ENCODE results near the gene PRKCQ. TPM values are rescaled to one million over a fixed set of nuclear protein-coding genes. Genes with fewer than 3 reads are reported as not detected.

PRKCQ gene
- total RNA-seq, 6 experiments from 2014 or later: not detected

DNA sequence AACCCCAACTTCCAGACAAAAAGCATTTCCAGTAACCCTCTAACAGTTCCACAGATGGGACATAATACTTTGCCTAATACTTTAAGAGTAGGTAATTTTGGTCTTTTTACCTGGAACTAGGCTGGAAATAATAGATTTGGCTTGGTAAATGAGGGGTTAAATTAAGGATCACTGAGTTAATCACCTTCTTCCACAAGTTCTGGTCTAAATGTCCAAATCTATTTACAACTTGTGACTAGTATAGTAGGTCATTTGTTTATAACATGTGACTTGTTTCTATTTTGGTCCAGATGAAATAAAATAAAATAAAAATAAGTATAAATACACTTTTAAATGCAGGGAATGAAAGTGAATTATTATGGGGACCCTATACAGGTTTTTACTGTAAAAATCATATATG is 80.1 kb downstream of the PRKCQ start:
- Mint-ChIP-seq H3K27me3 (ENCODE audit: insufficient read depth) (peaks cover 5% of the 10 kb centered on the region), H3K27ac (no peak overlapping the region), H3K4me3 (no peak overlapping the region), H3K36me3 (ENCODE audit: low read depth) (no peaks in the 10 kb centered on the region), H3K9me3 (no peaks in the 10 kb centered on the region), H3K4me1 (ENCODE audit: low read depth) (no peaks in the 10 kb centered on the region)
- no peak for DNase-seq
- TF ChIP-seq, protein P1, sequence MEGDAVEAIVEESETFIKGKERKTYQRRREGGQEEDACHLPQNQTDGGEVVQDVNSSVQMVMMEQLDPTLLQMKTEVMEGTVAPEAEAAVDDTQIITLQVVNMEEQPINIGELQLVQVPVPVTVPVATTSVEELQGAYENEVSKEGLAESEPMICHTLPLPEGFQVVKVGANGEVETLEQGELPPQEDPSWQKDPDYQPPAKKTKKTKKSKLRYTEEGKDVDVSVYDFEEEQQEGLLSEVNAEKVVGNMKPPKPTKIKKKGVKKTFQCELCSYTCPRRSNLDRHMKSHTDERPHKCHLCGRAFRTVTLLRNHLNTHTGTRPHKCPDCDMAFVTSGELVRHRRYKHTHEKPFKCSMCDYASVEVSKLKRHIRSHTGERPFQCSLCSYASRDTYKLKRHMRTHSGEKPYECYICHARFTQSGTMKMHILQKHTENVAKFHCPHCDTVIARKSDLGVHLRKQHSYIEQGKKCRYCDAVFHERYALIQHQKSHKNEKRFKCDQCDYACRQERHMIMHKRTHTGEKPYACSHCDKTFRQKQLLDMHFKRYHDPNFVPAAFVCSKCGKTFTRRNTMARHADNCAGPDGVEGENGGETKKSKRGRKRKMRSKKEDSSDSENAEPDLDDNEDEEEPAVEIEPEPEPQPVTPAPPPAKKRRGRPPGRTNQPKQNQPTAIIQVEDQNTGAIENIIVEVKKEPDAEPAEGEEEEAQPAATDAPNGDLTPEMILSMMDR (IDR thresholded peaks at IDR 0.05): no peak

DNA sequence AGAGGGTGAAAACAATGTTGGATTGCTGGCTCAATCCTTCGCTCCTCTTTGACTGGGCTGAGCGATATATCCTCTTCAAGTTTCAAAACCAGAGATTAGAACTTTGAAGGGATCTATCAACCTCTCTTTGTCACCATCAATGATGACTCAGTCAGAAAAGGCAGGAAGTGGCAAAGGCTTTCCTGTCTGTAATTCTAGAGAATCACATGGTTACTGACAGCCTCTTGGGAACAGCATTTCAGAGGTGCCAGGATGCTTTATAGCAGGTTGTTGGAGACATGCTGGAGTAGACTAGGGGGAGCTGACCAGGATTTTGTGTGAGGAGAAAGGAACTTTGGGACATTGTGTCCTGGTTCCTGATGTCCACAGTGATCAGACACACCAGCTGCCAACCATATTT is 81.3 kb downstream of the PRKCQ start:
- H3K27ac Mint-ChIP-seq: no peak overlapping the region
- TF ChIP-seq, protein P1 (IDR thresholded peaks at IDR 0.05): no peak
- no peaks in the 10 kb centered on the region for H3K36me3 Mint-ChIP-seq (ENCODE audit: low read depth)

DNA sequence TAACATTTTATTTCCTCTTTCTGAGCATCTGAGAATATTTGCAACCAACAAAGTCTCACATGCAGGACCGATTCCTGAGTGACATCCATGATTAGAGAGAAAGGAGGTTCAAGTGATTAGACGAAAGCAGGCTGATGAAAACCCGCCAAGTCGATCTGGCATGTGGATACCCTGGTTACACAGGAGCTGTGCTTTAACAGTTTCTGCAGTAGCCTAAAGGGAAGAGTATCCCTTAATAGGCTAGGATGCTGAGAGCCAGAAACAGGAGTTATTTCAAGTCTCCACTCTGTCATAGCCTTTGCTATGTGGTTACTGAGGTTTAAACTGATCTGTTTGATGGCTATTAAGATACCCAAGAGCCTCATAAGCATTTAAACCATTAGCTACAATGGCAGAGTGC is 82.5 kb downstream of the PRKCQ start:
- Mint-ChIP-seq H3K36me3 (ENCODE audit: low read depth) (no peaks in the 10 kb centered on the region), H3K4me3 (no peak overlapping the region), H3K4me1 (ENCODE audit: low read depth) (no peaks in the 10 kb centered on the region), H3K9me3 (no peaks in the 10 kb centered on the region), H3K27me3 (ENCODE audit: insufficient read depth) (peaks cover 7% of the 10 kb centered on the region), H3K27ac (no peak overlapping the region)
- TF ChIP-seq, protein P1 (IDR thresholded peaks at IDR 0.05): no peak
- DNase-seq: no peak

More for the DNA sequence above, 81.3 kb downstream of the PRKCQ start:
- Mint-ChIP-seq H3K9me3 (no peaks in the 10 kb centered on the region), H3K27me3 (ENCODE audit: insufficient read depth) (peaks cover 5% of the 10 kb centered on the region), H3K4me1 (ENCODE audit: low read depth) (no peaks in the 10 kb centered on the region), H3K4me3 (no peak overlapping the region)
- no peak for DNase-seq

DNA sequence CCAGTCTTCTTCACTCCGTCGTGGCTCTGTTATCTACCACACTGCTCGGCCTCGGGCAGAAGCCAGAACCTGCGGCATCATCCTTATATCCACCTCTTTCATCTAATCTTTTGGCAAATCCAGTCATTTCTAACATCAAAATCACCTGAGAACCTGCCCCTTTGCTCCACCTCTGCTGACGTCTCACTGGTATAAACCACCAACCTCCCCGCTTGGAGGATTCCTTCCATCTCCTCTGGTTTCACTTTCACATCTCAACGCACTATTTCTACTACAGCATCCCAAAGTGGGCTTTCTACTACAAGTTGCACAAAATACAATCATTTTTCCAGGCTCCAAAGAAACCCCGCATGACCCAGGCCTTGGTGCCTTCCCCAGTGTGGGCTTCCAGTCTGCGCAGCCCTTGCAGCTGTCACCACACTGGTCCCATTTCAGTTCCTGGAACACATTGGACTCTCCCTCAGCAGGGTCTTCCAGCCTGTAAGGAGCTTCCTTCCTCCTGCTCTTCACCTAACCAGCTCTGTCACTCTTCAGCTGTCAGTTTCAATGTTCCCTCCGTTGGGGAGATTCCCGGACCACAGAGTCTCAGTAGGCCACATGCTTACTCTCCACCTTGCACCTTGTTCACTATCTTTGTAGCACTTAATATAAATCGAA is 85.0 kb downstream of the PRKCQ start:
- no peak overlapping the region for H3K27ac Mint-ChIP-seq
- TF ChIP-seq, protein P1 (IDR thresholded peaks at IDR 0.05): no peak
- no peaks in the 10 kb centered on the region for H3K36me3 Mint-ChIP-seq (ENCODE audit: low read depth)
- DNase-seq: no peak
- no peaks in the 10 kb centered on the region for H3K4me1 Mint-ChIP-seq (ENCODE audit: low read depth)
- H3K9me3 Mint-ChIP-seq: no peaks in the 10 kb centered on the region
- H3K27me3 Mint-ChIP-seq (ENCODE audit: insufficient read depth): peaks cover 15% of the 10 kb centered on the region
- no peak overlapping the region for H3K4me3 Mint-ChIP-seq

DNA sequence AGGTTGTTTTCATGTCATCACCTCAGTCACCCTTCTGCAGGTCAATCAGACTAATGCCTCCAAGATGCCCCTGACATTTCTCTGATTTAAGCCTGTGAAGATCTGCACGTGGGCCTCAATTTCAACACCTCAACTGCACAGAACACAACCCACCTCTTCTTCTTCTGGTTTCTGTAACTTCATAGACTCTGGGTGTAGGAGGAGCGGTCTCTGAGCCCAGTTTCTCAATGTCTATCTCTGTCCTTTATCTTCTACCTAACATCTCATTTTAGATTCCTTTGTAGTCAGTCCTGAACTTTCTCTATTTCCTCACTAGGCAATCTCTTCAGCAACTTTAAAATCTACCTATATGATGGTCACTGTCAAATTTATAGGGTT is 85.6 kb downstream of the PRKCQ start:
- no peak overlapping the region for H3K4me3 Mint-ChIP-seq
- no peak overlapping the region for H3K27ac Mint-ChIP-seq
- no peak for DNase-seq
- TF ChIP-seq, protein P1 (IDR thresholded peaks at IDR 0.05): no peak
- H3K4me1 Mint-ChIP-seq (ENCODE audit: low read depth): no peaks in the 10 kb centered on the region
- H3K27me3 Mint-ChIP-seq (ENCODE audit: insufficient read depth): peaks cover 15% of the 10 kb centered on the region
- H3K9me3 Mint-ChIP-seq: no peaks in the 10 kb centered on the region
- H3K36me3 Mint-ChIP-seq (ENCODE audit: low read depth): no peaks in the 10 kb centered on the region
